A673 (cell line): ENCODE measurements around the gene MAST4. TPM values are rescaled to one million over a fixed set of nuclear protein-coding genes. Genes with fewer than 3 reads are reported as not detected.

Experiments
- BruUV-seq: library from RNA; stranded (reverse); fragments of 400-500 nt; replicated peaks from 2 replicates; lab custom pipeline; 2021; lab: Mats Ljungman, UMichigan
- CTCF ChIA-PET: fragments of 300-600 bp; sonication (Branson Sonifier 250); formaldehyde crosslinking; loops from one replicate; lab custom pipeline; 2022; ENCODE audit warnings: antibody characterized with exemption; lab: Charles Lee
- POLR2A ChIA-PET: fragments of 300-600 bp; sonication (Branson Sonifier 250); formaldehyde crosslinking; loops from one replicate; lab custom pipeline; 2022; ENCODE audit warnings: antibody characterized with exemption; ENCODE audit not compliant: low non-redundant PET; lab: Charles Lee
- DNase-seq: peaks from one replicate; pipeline ENCODE4 v3.0.0-alpha.2; 2015; ENCODE audit warnings: low spot score
- H3K27ac ChIP-seq: fragments of 200-600 bp; sonication (generic); 2 replicates; pipeline ENCODE4 v1.5.1; 2016; ENCODE audit warnings: mixed run types, low read depth, mild to moderate bottlenecking, mixed read lengths, antibody characterized with exemption, low read length; ENCODE audit not compliant: poor library complexity, severe bottlenecking
- H3K27me3 ChIP-seq: fragments of 200-600 bp; sonication (generic); replicated peaks from 2 replicates; pipeline ENCODE4 v1.6.1; 2017; ENCODE audit warnings: mixed run types, low read depth, mild to moderate bottlenecking, mixed read lengths, antibody characterized with exemption, low read length; ENCODE audit not compliant: insufficient read depth, poor library complexity
- H3K36me3 ChIP-seq: fragments of 200-600 bp; sonication (generic); 2 replicates; pipeline ENCODE4 v1.6.1; 2016; ENCODE audit warnings: mixed run types, mild to moderate bottlenecking, mixed read lengths, antibody characterized with exemption, low read length; ENCODE audit not compliant: insufficient read depth, poor library complexity, severe bottlenecking
- H3K4me1 ChIP-seq: fragments of 200-600 bp; sonication (generic); 2 replicates; pipeline ENCODE4 v1.6.1; 2017; ENCODE audit warnings: mixed run types, mild to moderate bottlenecking, mixed read lengths, antibody characterized with exemption, low read length; ENCODE audit not compliant: insufficient read depth, poor library complexity, severe bottlenecking
- H3K4me3 ChIP-seq: fragments of 200-600 bp; sonication (generic); 2 replicates; pipeline ENCODE4 v1.5.1; 2016; ENCODE audit warnings: low read depth, mixed run types, mild to moderate bottlenecking, mixed read lengths, low read length; ENCODE audit not compliant: poor library complexity, severe bottlenecking
- H3K9me3 ChIP-seq: fragments of 200-600 bp; sonication (generic); 2 replicates; pipeline ENCODE4 v1.6.1; 2016; ENCODE audit warnings: mixed run types, low read depth, mild to moderate bottlenecking, mixed read lengths, antibody characterized with exemption, low read length; ENCODE audit not compliant: poor library complexity, severe bottlenecking
- EZH2 ChIP-seq: fragments of 200-600 bp; sonication (generic); IDR thresholded peaks from 2 replicates; pipeline ENCODE4 v1.6.1; 2017; ENCODE audit warnings: borderline replicate concordance, low read depth, mild to moderate bottlenecking, mixed read lengths, antibody characterized with exemption, low read length; ENCODE audit not compliant: poor library complexity, severe bottlenecking
- intact Hi-C: fragments of 100-400 bp; cut with micrococcal nuclease; formaldehyde crosslinking; loops from one replicate; pipeline ENCODE4 v1.10.0; 2022; ENCODE audit not compliant: unreplicated experiment
- total RNA-seq: library from RNA; stranded (reverse); gene quantifications from 2 replicates; pipeline ENCODE4 v1.2.3, GENCODE V29; 2021
- TF ChIP-seq, protein P1 (sequence below): fragments of 300-800, 200-600 bp; sonication (generic); conservative IDR thresholded peaks from 2 replicates; pipeline ENCODE4 v1.5.1; 2017; ENCODE audit warnings: low read depth, mild to moderate bottlenecking, antibody characterized with exemption, low read length, moderate library complexity, mixed read lengths

Gene MAST4
- total RNA-seq, 1 experiment from 2014 or later = 4.5 TPM

DNA sequence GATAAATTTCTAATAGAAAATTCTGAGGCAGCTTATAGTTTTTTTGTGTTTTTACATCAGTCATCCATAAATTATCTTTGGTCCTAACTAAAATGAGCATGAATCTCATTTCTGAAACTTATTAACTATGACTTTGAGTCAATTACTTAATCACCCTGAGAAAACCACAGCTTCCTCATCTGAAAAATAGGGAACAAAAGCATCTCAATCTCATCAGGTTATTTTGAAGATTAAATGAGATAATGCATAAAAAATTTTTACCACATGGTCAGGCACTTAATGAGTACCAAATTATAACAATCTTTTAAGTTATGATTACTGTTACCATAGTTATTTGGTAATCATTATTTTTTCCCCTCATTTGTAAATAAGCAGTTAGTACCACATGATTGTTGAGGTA is 279.1 kb downstream of the MAST4 start:
- H3K4me3 ChIP-seq = no peak overlapping the region
- no TSS peak for BruUV-seq
- DNase-seq = no peak
- no peaks in the 10 kb centered on the region for H3K36me3 ChIP-seq
- intact Hi-C loops = no loop called here
- H3K27me3 ChIP-seq = no peaks in the 10 kb centered on the region
- ChIA-PET POLR2A (no interaction called here), CTCF (no interaction called here)
- H3K9me3 ChIP-seq = no peaks in the 10 kb centered on the region
- no peaks in the 10 kb centered on the region for H3K4me1 ChIP-seq
- H3K27ac ChIP-seq = no peak overlapping the region
- TF ChIP-seq, protein P1, sequence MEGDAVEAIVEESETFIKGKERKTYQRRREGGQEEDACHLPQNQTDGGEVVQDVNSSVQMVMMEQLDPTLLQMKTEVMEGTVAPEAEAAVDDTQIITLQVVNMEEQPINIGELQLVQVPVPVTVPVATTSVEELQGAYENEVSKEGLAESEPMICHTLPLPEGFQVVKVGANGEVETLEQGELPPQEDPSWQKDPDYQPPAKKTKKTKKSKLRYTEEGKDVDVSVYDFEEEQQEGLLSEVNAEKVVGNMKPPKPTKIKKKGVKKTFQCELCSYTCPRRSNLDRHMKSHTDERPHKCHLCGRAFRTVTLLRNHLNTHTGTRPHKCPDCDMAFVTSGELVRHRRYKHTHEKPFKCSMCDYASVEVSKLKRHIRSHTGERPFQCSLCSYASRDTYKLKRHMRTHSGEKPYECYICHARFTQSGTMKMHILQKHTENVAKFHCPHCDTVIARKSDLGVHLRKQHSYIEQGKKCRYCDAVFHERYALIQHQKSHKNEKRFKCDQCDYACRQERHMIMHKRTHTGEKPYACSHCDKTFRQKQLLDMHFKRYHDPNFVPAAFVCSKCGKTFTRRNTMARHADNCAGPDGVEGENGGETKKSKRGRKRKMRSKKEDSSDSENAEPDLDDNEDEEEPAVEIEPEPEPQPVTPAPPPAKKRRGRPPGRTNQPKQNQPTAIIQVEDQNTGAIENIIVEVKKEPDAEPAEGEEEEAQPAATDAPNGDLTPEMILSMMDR = no peak
- TF ChIP-seq EZH2 = no peak

DNA sequence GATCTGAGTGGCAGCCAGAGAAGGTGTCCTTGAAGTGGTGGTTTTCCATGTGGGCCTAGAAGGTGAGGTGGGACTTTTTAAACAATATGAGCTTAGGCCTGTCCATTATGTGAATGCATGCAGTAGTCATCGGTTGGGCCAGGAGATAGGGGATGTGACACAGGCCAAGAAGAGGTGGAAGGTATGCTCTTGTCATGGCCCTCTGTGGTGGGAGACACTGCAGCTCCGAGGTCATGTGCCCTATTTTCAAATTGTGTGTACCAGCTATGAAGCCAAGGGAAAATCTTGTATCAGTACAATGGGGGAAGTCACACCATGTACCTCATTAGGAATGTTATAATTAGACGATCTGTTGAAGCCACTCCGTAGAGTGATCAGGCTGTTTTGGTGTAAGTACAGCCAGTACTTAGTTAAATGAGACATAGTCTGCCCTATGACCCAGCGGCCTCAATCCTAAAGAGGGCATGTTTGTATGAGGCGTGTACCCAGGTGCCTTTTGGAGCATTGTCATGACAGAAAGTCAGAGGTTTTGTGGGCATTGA is 280.1 kb downstream of the MAST4 start:
- DNase-seq = no peak
- no peak overlapping the region for H3K4me3 ChIP-seq
- ChIA-PET CTCF (no interaction called here), POLR2A (no interaction called here)
- no TSS peak for BruUV-seq
- peaks cover 4% of the 10 kb centered on the region for H3K4me1 ChIP-seq
- no peaks in the 10 kb centered on the region for H3K27me3 ChIP-seq
- no peaks in the 10 kb centered on the region for H3K36me3 ChIP-seq
- intact Hi-C loops = no loop called here
- TF ChIP-seq, protein P1 = no peak
- TF ChIP-seq EZH2 = no peak
- no peaks in the 10 kb centered on the region for H3K9me3 ChIP-seq
- H3K27ac ChIP-seq = no peak overlapping the region

DNA sequence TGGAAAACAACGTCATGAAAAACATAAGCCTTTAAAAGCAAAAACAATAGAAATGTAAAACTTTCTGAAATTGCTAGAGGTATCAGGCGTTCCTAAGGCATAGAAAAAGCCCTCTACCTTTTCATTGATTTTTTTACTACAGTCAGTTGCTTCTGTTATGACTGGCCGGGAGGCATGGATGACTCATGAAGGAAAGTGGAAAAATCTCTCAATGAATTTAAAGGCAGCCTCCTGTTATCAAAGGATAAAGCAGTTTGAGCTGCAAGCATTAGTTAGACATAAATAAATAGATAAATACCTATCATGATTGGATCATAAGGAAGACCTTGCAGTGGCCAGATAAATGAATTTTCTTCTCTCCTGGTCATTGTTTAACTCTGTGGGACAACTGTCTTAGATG is 281.6 kb downstream of the MAST4 start:
- H3K4me1 ChIP-seq = peaks cover 9% of the 10 kb centered on the region
- no peaks in the 10 kb centered on the region for H3K36me3 ChIP-seq
- H3K9me3 ChIP-seq = no peaks in the 10 kb centered on the region
- intact Hi-C loops = no loop called here
- CTCF ChIA-PET = no interaction called here
- POLR2A ChIA-PET = no interaction called here
- no peak for DNase-seq
- BruUV-seq = no TSS peak
- no peak for TF ChIP-seq EZH2
- TF ChIP-seq, protein P1 = no peak
- H3K27me3 ChIP-seq = no peaks in the 10 kb centered on the region
- H3K4me3 ChIP-seq = no peak overlapping the region
- H3K27ac ChIP-seq = no peak overlapping the region
